KMS-11 (cell line): ENCODE measurements around the gene DDB1.

Experiments
- H2AFZ ChIP-seq: fragments of 200-600 bp; sonication (generic); 2 replicates; pipeline ENCODE4 v1.6.1; 2016; ENCODE audit warnings: antibody characterized with exemption, mixed run types, low read depth
- H3K27ac ChIP-seq: fragments of 200-600 bp; sonication (generic); 2 replicates; pipeline ENCODE4 v1.6.1; 2016; ENCODE audit warnings: mild to moderate bottlenecking, mixed run types
- H3K27me3 ChIP-seq: fragments of 200-600 bp; sonication (generic); 2 replicates; pipeline ENCODE4 v1.6.1; 2017; ENCODE audit warnings: mild to moderate bottlenecking, low read depth, mixed run types, moderate library complexity; ENCODE audit not compliant: insufficient read depth
- H3K36me3 ChIP-seq: fragments of 200-600 bp; sonication (generic); 2 replicates; pipeline ENCODE4 v1.6.1; 2017; ENCODE audit warnings: mild to moderate bottlenecking, mixed run types; ENCODE audit not compliant: insufficient read depth
- H3K4me1 ChIP-seq: fragments of 200-600 bp; sonication (generic); 2 replicates; pipeline ENCODE4 v1.6.1; 2016; ENCODE audit warnings: mild to moderate bottlenecking, low read depth, mixed run types; ENCODE audit not compliant: poor library complexity, severe bottlenecking
- H3K4me2 ChIP-seq: fragments of 200-600 bp; sonication (generic); 2 replicates; pipeline ENCODE4 v1.7.0; 2016; ENCODE audit warnings: mild to moderate bottlenecking, mixed run types
- H3K4me3 ChIP-seq: fragments of 200-600 bp; sonication (generic); IDR thresholded peaks from 2 replicates; pipeline ENCODE4 v1.6.1; 2017; ENCODE audit warnings: low read depth, low read length, mixed read lengths; ENCODE audit not compliant: insufficient read depth
- H3K79me2 ChIP-seq: fragments of 200-600 bp; sonication (generic); 2 replicates; pipeline ENCODE4 v1.6.1; 2016; ENCODE audit warnings: low read depth, mixed run types; ENCODE audit not compliant: insufficient read depth
- H3K9ac ChIP-seq: fragments of 200-600 bp; sonication (generic); 2 replicates; pipeline ENCODE4 v1.6.1; 2016; ENCODE audit warnings: mild to moderate bottlenecking, mixed run types
- H4K20me1 ChIP-seq: fragments of 200-600 bp; sonication (generic); 2 replicates; pipeline ENCODE4 v1.6.1; 2016; ENCODE audit warnings: mild to moderate bottlenecking, mixed run types; ENCODE audit not compliant: insufficient read depth
- CTCF ChIP-seq: fragments of 200-600 bp; sonication (generic); conservative IDR thresholded peaks from 2 replicates; pipeline ENCODE4 v1.6.1; 2017; ENCODE audit warnings: low read depth, mild to moderate bottlenecking, antibody characterized with exemption, low read length, moderate library complexity, mixed read lengths

The DDB1 gene

GRCh38 chr11:61357894-61358239, 25.0 kb upstream of the DDB1 start:
- Histone ChIP-seq H2AFZ (no peak overlapping the region), H3K9ac (no peak overlapping the region), H3K4me3 (no peak overlapping the region), H3K4me1 (peaks cover 22% of the 10 kb centered on the region), H3K36me3 (no peaks in the 10 kb centered on the region), H3K4me2 (no peak overlapping the region), H3K27ac (no peak overlapping the region), H3K27me3 (no peaks in the 10 kb centered on the region), H4K20me1 (no peaks in the 10 kb centered on the region), H3K79me2 (peaks cover 30% of the 10 kb centered on the region)
- TF ChIP-seq CTCF: no peak

- Histone ChIP-seq H3K27me3 (no peaks in the 10 kb centered on the region), H3K79me2 (peaks cover 25% of the 10 kb centered on the region), H2AFZ (no peak overlapping the region), H3K4me2 (no peak overlapping the region), H3K4me3 (no peak overlapping the region), H3K9ac (no peak overlapping the region), H4K20me1 (no peaks in the 10 kb centered on the region), H3K27ac (no peak overlapping the region), H3K36me3 (no peaks in the 10 kb centered on the region), H3K4me1 (peaks cover 22% of the 10 kb centered on the region)
- TF ChIP-seq CTCF: no peak
Observed at GRCh38 chr11:61357233-61357893, 24.5 kb upstream of the DDB1 start.

GRCh38 chr11:61356706-61357105, 23.8 kb upstream of the DDB1 start:
- Histone ChIP-seq H3K4me1 (peaks cover 22% of the 10 kb centered on the region), H3K27ac (no peak overlapping the region)
- TF ChIP-seq CTCF: no peak

GRCh38 chr11:61354208-61354607, 21.3 kb upstream of the DDB1 start:
- Histone ChIP-seq H3K4me1 (peaks cover 8% of the 10 kb centered on the region), H2AFZ (no peak overlapping the region), H3K4me2 (no peak overlapping the region), H3K9ac (no peak overlapping the region), H4K20me1 (no peaks in the 10 kb centered on the region), H3K27ac (no peak overlapping the region), H3K27me3 (no peaks in the 10 kb centered on the region), H3K36me3 (no peaks in the 10 kb centered on the region), H3K4me3 (no peak overlapping the region), H3K79me2 (no peaks in the 10 kb centered on the region)
- no peak for TF ChIP-seq CTCF

More at GRCh38 chr11:61356706-61357105, 23.8 kb upstream of the DDB1 start:
- H3K27me3 ChIP-seq: no peaks in the 10 kb centered on the region
- H2AFZ ChIP-seq: no peak overlapping the region
- H4K20me1 ChIP-seq: no peaks in the 10 kb centered on the region
- peaks cover 20% of the 10 kb centered on the region; the same call in 1 of the 2 replicates for H3K79me2 ChIP-seq
- H3K4me3 ChIP-seq: no peak overlapping the region
- H3K9ac ChIP-seq: no peak overlapping the region
- H3K4me2 ChIP-seq: no peak overlapping the region
- no peaks in the 10 kb centered on the region for H3K36me3 ChIP-seq
